ENCODE results near the gene PIGV.

DNA sequence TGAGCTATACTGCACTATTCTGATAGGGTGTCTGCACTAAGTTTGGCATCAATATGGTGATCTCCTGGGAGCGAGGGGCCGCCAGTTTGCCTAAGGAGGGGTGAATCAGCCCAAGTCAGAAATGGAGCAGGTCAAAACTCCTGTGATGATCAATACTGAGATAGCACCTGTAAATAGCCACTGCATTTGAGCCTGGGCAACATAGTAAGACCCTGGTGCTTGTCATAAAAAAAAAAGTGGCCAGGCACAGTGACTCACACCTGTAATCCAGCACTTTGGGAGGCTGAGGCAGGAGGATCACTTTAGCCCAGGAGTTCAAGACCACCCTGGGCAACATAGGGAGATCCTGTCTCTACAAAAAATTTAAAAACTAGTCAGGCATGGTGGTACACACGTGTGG, 27.1 kb downstream of the PIGV start:
- TF ChIP-seq, protein P1, sequence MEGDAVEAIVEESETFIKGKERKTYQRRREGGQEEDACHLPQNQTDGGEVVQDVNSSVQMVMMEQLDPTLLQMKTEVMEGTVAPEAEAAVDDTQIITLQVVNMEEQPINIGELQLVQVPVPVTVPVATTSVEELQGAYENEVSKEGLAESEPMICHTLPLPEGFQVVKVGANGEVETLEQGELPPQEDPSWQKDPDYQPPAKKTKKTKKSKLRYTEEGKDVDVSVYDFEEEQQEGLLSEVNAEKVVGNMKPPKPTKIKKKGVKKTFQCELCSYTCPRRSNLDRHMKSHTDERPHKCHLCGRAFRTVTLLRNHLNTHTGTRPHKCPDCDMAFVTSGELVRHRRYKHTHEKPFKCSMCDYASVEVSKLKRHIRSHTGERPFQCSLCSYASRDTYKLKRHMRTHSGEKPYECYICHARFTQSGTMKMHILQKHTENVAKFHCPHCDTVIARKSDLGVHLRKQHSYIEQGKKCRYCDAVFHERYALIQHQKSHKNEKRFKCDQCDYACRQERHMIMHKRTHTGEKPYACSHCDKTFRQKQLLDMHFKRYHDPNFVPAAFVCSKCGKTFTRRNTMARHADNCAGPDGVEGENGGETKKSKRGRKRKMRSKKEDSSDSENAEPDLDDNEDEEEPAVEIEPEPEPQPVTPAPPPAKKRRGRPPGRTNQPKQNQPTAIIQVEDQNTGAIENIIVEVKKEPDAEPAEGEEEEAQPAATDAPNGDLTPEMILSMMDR (IDR thresholded peaks at IDR 0.05; ENCODE audit: insufficient read depth, low read length, poor library complexity, severe bottlenecking): no peak
- no peak for TF ChIP-seq EZH2phosphoT487 (conservative IDR thresholded peaks at IDR 0.05; ENCODE audit: low read length)
